Bronchial epithelial cell (primary cell): Measurements from ENCODE around the gene PTPN3. TPM values are rescaled to one million over a fixed set of nuclear protein-coding genes. Genes with fewer than 3 reads are reported as not detected.

Source experiments
- DNase-seq: peaks from one replicate; pipeline ENCODE4 v3.0.0-alpha.2; 2010; ENCODE audit warnings: low read depth
- FAIRE-seq: peaks from 2 replicates; lab custom pipeline; 2011; peaks lifted over from hg19 to GRCh38; lab: Jason Lieb, UNC
- H3K27me3 ChIP-seq: 2 replicates; pipeline ENCODE4 v1.5.1; 2011; ENCODE audit warnings: low read length; ENCODE audit not compliant: control insufficient read depth, insufficient read depth
- H3K36me3 ChIP-seq: 2 replicates; pipeline ENCODE4 v1.5.1; 2011; ENCODE audit warnings: low read length; ENCODE audit not compliant: control insufficient read depth, insufficient read depth
- H3K4me3 ChIP-seq: 2 replicates; pipeline ENCODE4 v1.5.1; 2011; ENCODE audit warnings: mild to moderate bottlenecking, low read depth, low read length, control low read depth
- CTCF ChIP-seq: IDR thresholded peaks from 2 replicates; pipeline ENCODE4 v1.5.1; 2011; ENCODE audit warnings: mild to moderate bottlenecking, moderate library complexity, low read length, control low read depth, inconsistent platforms; ENCODE audit not compliant: insufficient read depth, severe bottlenecking
- total RNA-seq: library from RNA; depleted of rRNA; stranded (reverse); fragments of >200 nt; gene quantifications from 2 replicates; pipeline ENCODE4 v1.2.1, GENCODE V29; 2014

The PTPN3 gene
- total RNA-seq, 1 donor from 2014 or later, result 14.2 TPM

- FAIRE-seq (no peak), DNase-seq (no peak)
- H3K4me3 ChIP-seq, result no peak overlapping the region
- H3K36me3 ChIP-seq, result peaks cover 5% of the 10 kb centered on the region
- no peaks in the 10 kb centered on the region for H3K27me3 ChIP-seq
- TF ChIP-seq CTCF, result no peak
These were observed 44.1 kb downstream of the PTPN3 start for GRCh38 chr9:109454041-109454440.

GRCh38 chr9:109453210-109453842 lies 44.8 kb downstream of the PTPN3 start:
- no peak for TF ChIP-seq CTCF
- Histone ChIP-seq H3K36me3 (peaks cover 5% of the 10 kb centered on the region), H3K27me3 (no peaks in the 10 kb centered on the region), H3K4me3 (no peak overlapping the region)
- FAIRE-seq (no peak), DNase-seq (peak; percentile 98)

- peak; percentile 85 for DNase-seq
- no peak overlapping the region for H3K4me3 ChIP-seq
- no peaks in the 10 kb centered on the region for H3K27me3 ChIP-seq
- H3K36me3 ChIP-seq, result peaks cover 5% of the 10 kb centered on the region
- no peak for FAIRE-seq
- no peak for TF ChIP-seq CTCF
These were observed 45.3 kb downstream of the PTPN3 start for GRCh38 chr9:109452761-109453160.

GRCh38 chr9:109451311-109452025 lies 46.6 kb downstream of the PTPN3 start:
- no peak for DNase-seq
- FAIRE-seq, result no peak

GRCh38 chr9:109450346-109450745 lies 47.8 kb downstream of the PTPN3 start:
- H3K4me3 ChIP-seq, result no peak overlapping the region
- no peaks in the 10 kb centered on the region for H3K27me3 ChIP-seq
- FAIRE-seq (no peak), DNase-seq (peak; percentile 71)
- H3K36me3 ChIP-seq, result peaks cover 5% of the 10 kb centered on the region
- TF ChIP-seq CTCF, result no peak

More at GRCh38 chr9:109451311-109452025, 46.6 kb downstream of the PTPN3 start:
- no peak overlapping the region for H3K4me3 ChIP-seq
- H3K36me3 ChIP-seq, result peaks cover 5% of the 10 kb centered on the region
- H3K27me3 ChIP-seq, result no peaks in the 10 kb centered on the region
- no peak for TF ChIP-seq CTCF
